ENCODE data around the gene SIGLEC9.
"Not testable (repeated sequence)": the region's sequence is repeated elsewhere in the genome, so short reads cannot be mapped to it uniquely, and the experiment has no call there.

The SIGLEC9 gene

DNA sequence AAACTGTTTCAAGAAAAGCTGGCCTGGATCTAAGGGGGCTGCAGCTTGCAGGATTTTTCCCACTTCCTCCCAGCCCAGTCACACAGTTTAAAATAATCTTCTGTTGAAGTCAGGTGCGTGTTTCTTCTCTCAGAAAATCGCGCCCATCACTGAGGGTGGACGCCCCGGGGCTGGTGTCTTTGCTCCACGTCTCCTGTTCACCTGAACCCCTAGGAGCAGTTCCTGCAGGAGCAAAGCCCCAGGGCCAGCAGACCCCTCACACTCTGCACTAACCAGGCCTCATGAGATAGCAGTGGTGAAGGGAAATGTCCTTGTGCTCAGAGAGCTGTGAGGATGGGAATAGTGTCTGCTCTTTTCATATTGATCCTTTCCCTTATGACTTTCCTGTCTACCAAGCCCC lies 16.5 kb downstream of the SIGLEC9 start:
- Histone ChIP-seq H3F3A (ENCODE audit: insufficient read depth, low read length) (no peaks in the 10 kb centered on the region), H3K9me2 (ENCODE audit: low read depth, low read length) (no peaks in the 10 kb centered on the region), H3K79me2 (ENCODE audit: insufficient read depth, low read length) (no peaks in the 10 kb centered on the region), H3K9me3 (ENCODE audit: low read length) (no peaks in the 10 kb centered on the region), H3K9ac (ENCODE audit: low read length) (no peak overlapping the region), H3K27ac (ENCODE audit: low read depth, low read length, poor library complexity, severe bottlenecking) (no peak overlapping the region), H3K4me3 (ENCODE audit: low read depth, low read length, poor library complexity, severe bottlenecking) (no peak overlapping the region), H3K4me2 (ENCODE audit: low read length) (no peak overlapping the region), H4K20me1 (ENCODE audit: insufficient read depth, low read length) (no peaks in the 10 kb centered on the region), H2AFZ (ENCODE audit: low read length) (no peak overlapping the region), H3K36me3 (ENCODE audit: insufficient read depth, low read length) (no peaks in the 10 kb centered on the region), H3K4me1 (ENCODE audit: insufficient read depth, low read length, severe bottlenecking) (no peaks in the 10 kb centered on the region), H3K27me3 (ENCODE audit: insufficient read depth, low read length) (peaks cover 4% of the 10 kb centered on the region; the same call in 1 of the 2 replicates)
- TF ChIP-seq, protein P1, sequence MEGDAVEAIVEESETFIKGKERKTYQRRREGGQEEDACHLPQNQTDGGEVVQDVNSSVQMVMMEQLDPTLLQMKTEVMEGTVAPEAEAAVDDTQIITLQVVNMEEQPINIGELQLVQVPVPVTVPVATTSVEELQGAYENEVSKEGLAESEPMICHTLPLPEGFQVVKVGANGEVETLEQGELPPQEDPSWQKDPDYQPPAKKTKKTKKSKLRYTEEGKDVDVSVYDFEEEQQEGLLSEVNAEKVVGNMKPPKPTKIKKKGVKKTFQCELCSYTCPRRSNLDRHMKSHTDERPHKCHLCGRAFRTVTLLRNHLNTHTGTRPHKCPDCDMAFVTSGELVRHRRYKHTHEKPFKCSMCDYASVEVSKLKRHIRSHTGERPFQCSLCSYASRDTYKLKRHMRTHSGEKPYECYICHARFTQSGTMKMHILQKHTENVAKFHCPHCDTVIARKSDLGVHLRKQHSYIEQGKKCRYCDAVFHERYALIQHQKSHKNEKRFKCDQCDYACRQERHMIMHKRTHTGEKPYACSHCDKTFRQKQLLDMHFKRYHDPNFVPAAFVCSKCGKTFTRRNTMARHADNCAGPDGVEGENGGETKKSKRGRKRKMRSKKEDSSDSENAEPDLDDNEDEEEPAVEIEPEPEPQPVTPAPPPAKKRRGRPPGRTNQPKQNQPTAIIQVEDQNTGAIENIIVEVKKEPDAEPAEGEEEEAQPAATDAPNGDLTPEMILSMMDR (IDR thresholded peaks at IDR 0.05; ENCODE audit: low read length) = no peak

DNA sequence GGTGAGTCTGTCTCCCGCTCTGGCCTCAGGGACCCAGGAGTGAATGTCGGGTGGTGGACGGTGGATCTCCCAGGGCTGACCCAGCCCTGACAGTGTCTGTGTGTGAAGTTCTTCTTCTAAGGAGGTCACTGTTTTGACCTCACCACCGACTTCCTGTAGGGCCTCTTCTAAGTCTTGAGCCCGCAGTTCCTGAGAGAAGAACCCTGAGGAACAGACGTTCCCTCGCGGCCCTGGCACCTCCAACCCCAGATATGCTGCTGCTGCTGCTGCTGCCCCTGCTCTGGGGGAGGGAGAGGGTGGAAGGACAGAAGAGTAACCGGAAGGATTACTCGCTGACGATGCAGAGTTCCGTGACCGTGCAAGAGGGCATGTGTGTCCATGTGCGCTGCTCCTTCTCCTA lies 17.4 kb downstream of the SIGLEC9 start, which contains the start of gene SIGLEC7:
Gene SIGLEC7, plus strand, starts transcription at position 183 of the 400 bp plus-strand sequence. Its CDS starts 69 bp downstream, at position 252.
- TF ChIP-seq, protein P1 (IDR thresholded peaks at IDR 0.05; ENCODE audit: low read length) = no peak
- TF ChIP-seq EZH2 (IDR thresholded peaks at IDR 0.05; ENCODE audit: borderline replicate concordance, low read length) = no peak
- no peak within 1 kb of the TSS for H3K9ac ChIP-seq (ENCODE audit: low read length)

DNA sequence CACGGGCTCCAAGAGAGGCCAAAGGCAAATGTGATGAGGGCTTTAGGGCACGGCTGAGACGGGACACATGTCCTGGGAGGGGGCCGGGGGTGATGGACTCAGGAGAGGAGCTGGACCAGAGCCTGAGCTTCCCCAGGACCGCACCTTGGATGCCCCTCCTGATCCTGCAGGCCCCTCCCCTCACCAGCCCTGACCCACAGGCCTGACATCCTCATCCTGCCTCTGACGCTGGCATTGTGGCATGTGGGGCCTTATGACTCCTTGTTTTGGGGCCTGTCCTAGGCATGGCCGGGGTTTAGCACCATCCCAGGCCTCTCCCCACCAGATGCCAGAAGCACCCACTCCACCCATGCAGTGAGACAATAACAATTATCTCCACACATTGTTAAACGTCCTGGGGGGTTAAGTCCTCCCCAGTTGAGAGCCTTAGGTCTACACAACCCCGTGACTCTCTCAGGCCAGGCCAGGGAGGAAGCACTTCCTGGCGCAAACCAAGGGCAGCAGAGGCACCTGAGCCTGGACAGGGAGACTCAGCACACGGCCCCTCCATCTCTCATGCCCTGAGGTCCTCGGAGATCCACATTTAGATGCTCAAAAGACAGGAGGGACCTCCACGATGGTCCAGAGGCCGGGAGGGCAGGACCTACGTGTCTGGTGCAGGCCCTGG lies 18.2 kb downstream of the SIGLEC9 start:
- H2AFZ ChIP-seq (ENCODE audit: low read length); H3K9me2 ChIP-seq (ENCODE audit: low read depth, low read length); H3K27ac ChIP-seq (ENCODE audit: low read depth, low read length, poor library complexity, severe bottlenecking); H3K27me3 ChIP-seq (ENCODE audit: insufficient read depth, low read length); H3K79me2 ChIP-seq (ENCODE audit: insufficient read depth, low read length); H3K36me3 ChIP-seq (ENCODE audit: insufficient read depth, low read length); H3K9ac ChIP-seq (ENCODE audit: low read length); H3K9me3 ChIP-seq (ENCODE audit: low read length); H4K20me1 ChIP-seq (ENCODE audit: insufficient read depth, low read length); H3K4me1 ChIP-seq (ENCODE audit: insufficient read depth, low read length, severe bottlenecking); H3K4me3 ChIP-seq (ENCODE audit: low read depth, low read length, poor library complexity, severe bottlenecking); H3K4me2 ChIP-seq (ENCODE audit: low read length); H3F3A ChIP-seq (ENCODE audit: insufficient read depth, low read length): not testable (repeated sequence)

More for the DNA sequence above, 17.4 kb downstream of the SIGLEC9 start, which contains the start of gene SIGLEC7:
- no peaks in the 10 kb centered on the region for H3F3A ChIP-seq (ENCODE audit: insufficient read depth, low read length)
- peaks cover 4% of the 10 kb centered on the region; the same call in 1 of the 2 replicates for H3K27me3 ChIP-seq (ENCODE audit: insufficient read depth, low read length)
- no peaks in the 10 kb centered on the region for H4K20me1 ChIP-seq (ENCODE audit: insufficient read depth, low read length)
- H3K4me1 ChIP-seq (ENCODE audit: insufficient read depth, low read length, severe bottlenecking) = no peaks in the 10 kb centered on the region
- no peak within 1 kb of the TSS for H3K4me3 ChIP-seq (ENCODE audit: low read depth, low read length, poor library complexity, severe bottlenecking)
- no peaks in the 10 kb centered on the region for H3K36me3 ChIP-seq (ENCODE audit: insufficient read depth, low read length)
- H3K9me2 ChIP-seq (ENCODE audit: low read depth, low read length) = no peaks in the 10 kb centered on the region
- no peak within 1 kb of the TSS for H2AFZ ChIP-seq (ENCODE audit: low read length)
- no peak within 1 kb of the TSS for H3K4me2 ChIP-seq (ENCODE audit: low read length)
- no peak within 1 kb of the TSS for H3K27ac ChIP-seq (ENCODE audit: low read depth, low read length, poor library complexity, severe bottlenecking)
- no peaks in the 10 kb centered on the region for H3K9me3 ChIP-seq (ENCODE audit: low read length)
- no peaks in the 10 kb centered on the region for H3K79me2 ChIP-seq (ENCODE audit: insufficient read depth, low read length)

DNA sequence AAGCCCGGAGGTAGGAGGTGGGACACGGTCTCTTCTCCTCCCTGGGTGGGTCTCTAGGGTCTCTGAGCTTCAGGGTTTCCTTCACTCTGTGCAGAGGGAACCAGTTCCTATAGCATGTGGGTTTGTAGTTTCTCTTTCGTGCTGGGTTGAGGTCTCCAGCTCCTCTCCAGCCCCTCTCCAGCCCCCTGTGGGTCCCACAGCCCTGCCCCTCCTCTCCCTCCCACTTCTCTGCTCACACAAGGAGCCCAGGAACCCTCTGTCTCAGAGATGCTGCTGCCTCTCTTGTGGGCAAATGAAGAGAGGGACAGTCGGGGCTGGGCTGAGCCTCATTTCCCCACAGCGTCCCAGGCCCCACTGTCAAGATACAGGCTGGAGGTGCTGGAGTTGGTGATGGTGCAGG lies 18.8 kb downstream of the SIGLEC9 start:
- no peaks in the 10 kb centered on the region for H3K9me2 ChIP-seq (ENCODE audit: low read depth, low read length)
- H3K9ac ChIP-seq (ENCODE audit: low read length) = no peak overlapping the region
- H3K4me3 ChIP-seq (ENCODE audit: low read depth, low read length, poor library complexity, severe bottlenecking) = no peak overlapping the region
- no peaks in the 10 kb centered on the region for H4K20me1 ChIP-seq (ENCODE audit: insufficient read depth, low read length)
- no peak overlapping the region for H2AFZ ChIP-seq (ENCODE audit: low read length)
- H3K36me3 ChIP-seq (ENCODE audit: insufficient read depth, low read length) = no peaks in the 10 kb centered on the region
- H3K4me2 ChIP-seq (ENCODE audit: low read length) = no peak overlapping the region
- H3F3A ChIP-seq (ENCODE audit: insufficient read depth, low read length) = no peaks in the 10 kb centered on the region
- no peaks in the 10 kb centered on the region for H3K9me3 ChIP-seq (ENCODE audit: low read length)
- H3K27me3 ChIP-seq (ENCODE audit: insufficient read depth, low read length) = peaks cover 4% of the 10 kb centered on the region; the same call in 1 of the 2 replicates
- TF ChIP-seq, protein P1 (IDR thresholded peaks at IDR 0.05; ENCODE audit: low read length) = no peak
- no peak for TF ChIP-seq EZH2 (IDR thresholded peaks at IDR 0.05; ENCODE audit: borderline replicate concordance, low read length)
- H3K4me1 ChIP-seq (ENCODE audit: insufficient read depth, low read length, severe bottlenecking) = no peaks in the 10 kb centered on the region
- H3K27ac ChIP-seq (ENCODE audit: low read depth, low read length, poor library complexity, severe bottlenecking) = no peak overlapping the region
- no peaks in the 10 kb centered on the region for H3K79me2 ChIP-seq (ENCODE audit: insufficient read depth, low read length)
